Ishikawa (cell line): ENCODE measurements around the gene TLE3.

Source experiments
- CEBPB ChIP-seq: IDR thresholded peaks from 2 replicates; pipeline ENCODE4 v1.6.1; 2012
- CREB1 ChIP-seq: IDR thresholded peaks from 2 replicates; pipeline ENCODE4 v1.6.1; 2012; ENCODE audit warnings: low read depth
- EP300 ChIP-seq: IDR thresholded peaks from 2 replicates; pipeline ENCODE4 v1.6.1; 2012; ENCODE audit warnings: borderline replicate concordance
- MAX ChIP-seq: IDR thresholded peaks from 2 replicates; pipeline ENCODE4 v1.6.1; 2012
- REST ChIP-seq: IDR thresholded peaks from 2 replicates; pipeline ENCODE4 v1.6.1; 2012; ENCODE audit warnings: low read depth, mild to moderate bottlenecking
- TAF1 ChIP-seq: IDR thresholded peaks from 2 replicates; pipeline ENCODE4 v1.6.1; 2012; ENCODE audit warnings: low read depth, mild to moderate bottlenecking
- TCF12 ChIP-seq: IDR thresholded peaks from 2 replicates; pipeline ENCODE4 v1.6.1; 2012; ENCODE audit warnings: low read depth
- TEAD4 ChIP-seq: IDR thresholded peaks from 2 replicates; pipeline ENCODE4 v1.6.1; 2012
- USF1 ChIP-seq: IDR thresholded peaks from 2 replicates; pipeline ENCODE4 v1.6.1; 2012
- YY1 ChIP-seq: IDR thresholded peaks from 2 replicates; pipeline ENCODE4 v1.6.1; 2012; ENCODE audit warnings: low read depth
- ZBTB7A ChIP-seq: IDR thresholded peaks from 2 replicates; pipeline ENCODE4 v1.6.1; 2012; ENCODE audit warnings: low read depth

GRCh38 chr15:70023064-70023768, 74.5 kb downstream of the TLE3 start:
- TF ChIP-seq MAX (no peak), ZBTB7A (no peak), REST (no peak), CEBPB (no peak), TAF1 (no peak), TEAD4 (no peak), EP300 (no peak), YY1 (no peak), TCF12 (no peak), CREB1 (no peak), USF1 (no peak)
